Ishikawa (cell line): ENCODE data around the gene SHISAL1.

ENCODE experiments used
- RAD21 ChIP-seq: IDR thresholded peaks from 2 replicates; pipeline ENCODE4 v1.6.1; 2012; ENCODE audit warnings: low read depth
- REST ChIP-seq: IDR thresholded peaks from 2 replicates; pipeline ENCODE4 v1.6.1; 2012; ENCODE audit warnings: low read depth, mild to moderate bottlenecking
- TF ChIP-seq, protein P1 (sequence below): IDR thresholded peaks from 2 replicates; pipeline ENCODE4 v1.6.1; 2012
- TF ChIP-seq, protein P2 (sequence below): IDR thresholded peaks from 2 replicates; pipeline ENCODE4 v1.6.1; 2012

GRCh38 chr22:44309647-44310046, 3.1 kb downstream of the SHISAL1 start:
- no peak for TF ChIP-seq RAD21
- TF ChIP-seq REST = no peak
- TF ChIP-seq, protein P1, sequence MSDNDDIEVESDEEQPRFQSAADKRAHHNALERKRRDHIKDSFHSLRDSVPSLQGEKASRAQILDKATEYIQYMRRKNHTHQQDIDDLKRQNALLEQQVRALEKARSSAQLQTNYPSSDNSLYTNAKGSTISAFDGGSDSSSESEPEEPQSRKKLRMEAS = no peak
- TF ChIP-seq, protein P2, sequence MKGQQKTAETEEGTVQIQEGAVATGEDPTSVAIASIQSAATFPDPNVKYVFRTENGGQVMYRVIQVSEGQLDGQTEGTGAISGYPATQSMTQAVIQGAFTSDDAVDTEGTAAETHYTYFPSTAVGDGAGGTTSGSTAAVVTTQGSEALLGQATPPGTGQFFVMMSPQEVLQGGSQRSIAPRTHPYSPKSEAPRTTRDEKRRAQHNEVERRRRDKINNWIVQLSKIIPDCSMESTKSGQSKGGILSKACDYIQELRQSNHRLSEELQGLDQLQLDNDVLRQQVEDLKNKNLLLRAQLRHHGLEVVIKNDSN = no peak
